ENCODE data around the gene KRTAP9-6.
A peak's percentile ranks its signal among the peaks of the same experiment; 100 is the strongest.
"Not testable (repeated sequence)": the region's sequence is repeated elsewhere in the genome, so short reads cannot be mapped to it uniquely, and the experiment has no call there.

Gene KRTAP9-6

GRCh38 chr17:41246995-41247787, 18.0 kb upstream of the KRTAP9-6 start:
- CTCF ChIA-PET; DNase-seq (ENCODE audit: extremely low spot score); POLR2A ChIA-PET: not testable (repeated sequence)

DNA sequence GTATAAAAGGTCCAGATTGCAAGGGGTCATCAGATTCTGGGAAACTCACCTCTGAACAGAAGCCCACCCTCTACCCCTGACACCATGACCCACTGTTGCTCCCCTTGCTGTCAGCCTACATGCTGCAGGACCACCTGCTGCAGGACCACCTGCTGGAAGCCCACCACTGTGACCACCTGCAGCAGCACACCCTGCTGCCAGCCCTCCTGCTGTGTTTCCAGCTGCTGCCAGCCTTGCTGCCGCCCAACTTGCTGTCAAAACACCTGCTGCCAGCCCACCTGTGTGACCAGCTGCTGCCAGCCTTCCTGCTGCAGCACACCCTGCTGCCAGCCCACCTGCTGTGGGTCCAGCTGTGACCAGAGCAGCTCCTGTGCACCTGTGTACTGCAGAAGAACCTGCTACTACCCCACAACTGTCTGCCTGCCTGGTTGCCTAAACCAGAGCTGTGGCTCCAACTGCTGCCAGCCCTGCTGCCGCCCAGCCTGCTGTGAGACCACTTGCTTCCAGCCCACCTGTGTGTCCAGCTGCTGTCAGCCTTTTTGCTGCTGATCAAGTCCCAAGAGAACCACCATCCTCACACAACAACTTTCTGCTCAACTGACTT, 15.4 kb upstream of the KRTAP9-6 start, which contains the start of gene KRTAP9-4:
Gene KRTAP9-4 (plus strand): TSS at position 51 of the 604 bp plus-strand sequence. CDS start 34 bp downstream, at position 85.
- CTCF ChIA-PET; POLR2A ChIA-PET; DNase-seq (ENCODE audit: extremely low spot score): not testable (repeated sequence)

- peak; percentile 0 for DNase-seq (ENCODE audit: extremely low spot score)
- POLR2A ChIA-PET, result no interaction called here
- TF ChIP-seq, protein P1, sequence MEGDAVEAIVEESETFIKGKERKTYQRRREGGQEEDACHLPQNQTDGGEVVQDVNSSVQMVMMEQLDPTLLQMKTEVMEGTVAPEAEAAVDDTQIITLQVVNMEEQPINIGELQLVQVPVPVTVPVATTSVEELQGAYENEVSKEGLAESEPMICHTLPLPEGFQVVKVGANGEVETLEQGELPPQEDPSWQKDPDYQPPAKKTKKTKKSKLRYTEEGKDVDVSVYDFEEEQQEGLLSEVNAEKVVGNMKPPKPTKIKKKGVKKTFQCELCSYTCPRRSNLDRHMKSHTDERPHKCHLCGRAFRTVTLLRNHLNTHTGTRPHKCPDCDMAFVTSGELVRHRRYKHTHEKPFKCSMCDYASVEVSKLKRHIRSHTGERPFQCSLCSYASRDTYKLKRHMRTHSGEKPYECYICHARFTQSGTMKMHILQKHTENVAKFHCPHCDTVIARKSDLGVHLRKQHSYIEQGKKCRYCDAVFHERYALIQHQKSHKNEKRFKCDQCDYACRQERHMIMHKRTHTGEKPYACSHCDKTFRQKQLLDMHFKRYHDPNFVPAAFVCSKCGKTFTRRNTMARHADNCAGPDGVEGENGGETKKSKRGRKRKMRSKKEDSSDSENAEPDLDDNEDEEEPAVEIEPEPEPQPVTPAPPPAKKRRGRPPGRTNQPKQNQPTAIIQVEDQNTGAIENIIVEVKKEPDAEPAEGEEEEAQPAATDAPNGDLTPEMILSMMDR (IDR thresholded peaks at IDR 0.05; ENCODE audit: control extremely low read depth, extremely low read depth, low read depth, missing control alignments), result no peak
- CTCF ChIA-PET, result no interaction called here
These were observed 13.9 kb upstream of the KRTAP9-6 start for GRCh38 chr17:41251261-41251660.

- CTCF ChIA-PET, result no interaction called here
- TF ChIP-seq, protein P1 (IDR thresholded peaks at IDR 0.05; ENCODE audit: control extremely low read depth, extremely low read depth, low read depth, missing control alignments), result no peak
- POLR2A ChIA-PET, result no interaction called here
- peak; percentile 1 for DNase-seq (ENCODE audit: extremely low spot score)
These were observed 10.3 kb upstream of the KRTAP9-6 start for GRCh38 chr17:41254861-41255260.

GRCh38 chr17:41255381-41256290, 9.5 kb upstream of the KRTAP9-6 start, which contains the start of gene KRTAP9-9:
TSS of gene KRTAP9-9 (plus strand) at chr17:41255384.
- peak; percentile 0 for DNase-seq (ENCODE audit: extremely low spot score)
- CTCF ChIA-PET, POLR2A ChIA-PET: not testable (repeated sequence)

DNA sequence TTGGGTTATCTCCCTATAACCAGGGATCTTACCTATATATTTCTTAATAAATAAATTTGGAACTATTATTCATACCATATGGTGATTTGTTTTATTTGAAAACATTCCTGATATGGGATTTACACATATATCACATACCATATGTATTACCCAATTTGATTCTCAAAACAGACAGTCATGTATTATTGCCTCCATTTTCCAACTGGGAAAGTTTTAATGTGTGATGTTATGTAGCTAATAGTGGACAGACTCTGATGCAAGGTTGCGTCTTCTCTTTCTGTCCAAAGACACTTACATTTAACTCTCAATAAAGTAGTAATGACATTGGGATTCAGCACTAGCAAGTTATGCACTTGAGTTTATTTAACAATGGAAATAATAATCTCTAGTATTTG, 8.9 kb upstream of the KRTAP9-6 start:
- ChIA-PET POLR2A (no interaction called here), CTCF (no interaction called here)
- TF ChIP-seq, protein P1 (IDR thresholded peaks at IDR 0.05; ENCODE audit: control extremely low read depth, extremely low read depth, low read depth, missing control alignments), result no peak
- DNase-seq (ENCODE audit: extremely low spot score), result no peak

GRCh38 chr17:41258406-41258805, 6.8 kb upstream of the KRTAP9-6 start:
- CTCF ChIA-PET, result no interaction called here
- TF ChIP-seq, protein P1 (IDR thresholded peaks at IDR 0.05; ENCODE audit: control extremely low read depth, extremely low read depth, low read depth, missing control alignments), result no peak
- DNase-seq (ENCODE audit: extremely low spot score), result no peak
- POLR2A ChIA-PET, result no interaction called here

DNA sequence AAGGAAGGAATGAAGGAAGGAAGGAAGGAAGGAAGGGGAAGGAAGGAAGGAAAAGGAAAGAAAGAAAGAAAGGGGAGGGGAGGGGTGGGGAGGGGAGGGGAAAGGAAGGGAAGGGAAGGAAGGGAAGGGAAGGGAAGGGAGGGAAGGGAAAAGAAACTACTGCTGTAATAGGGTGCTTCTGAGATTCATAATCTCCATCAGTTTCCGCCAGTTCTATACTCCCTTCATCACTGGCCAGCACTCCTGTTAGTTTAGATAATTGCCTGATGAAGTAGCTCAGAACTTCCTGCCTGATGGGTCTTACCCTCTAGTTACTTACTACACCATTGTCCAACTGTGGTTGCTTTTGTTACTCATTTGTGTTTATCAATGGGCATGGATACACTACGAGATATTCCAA, 2.0 kb upstream of the KRTAP9-6 start:
- ChIA-PET CTCF (interaction anchor here (0.9 kb wide), 1 partner anchor 14 kb away, joined by 3 read pairs; no protein-coding TSS in a partner anchor), POLR2A (no interaction called here)
- TF ChIP-seq, protein P1 (IDR thresholded peaks at IDR 0.05; ENCODE audit: control extremely low read depth, extremely low read depth, low read depth, missing control alignments), result no peak
- DNase-seq (ENCODE audit: extremely low spot score), result no peak
